Memory B cell (primary cell): ENCODE results near the gene TBKBP1.

Experiments used
- ATAC-seq: fragments of 150-1000 bp; cut with Tn5 transposase; 2 replicates; pipeline ENCODE4 v1.10.0; 2021; ENCODE audit warnings: low read depth, mild to moderate bottlenecking, moderate library complexity
- DNase-seq, 2 donors: peaks; one replicate each; pipeline ENCODE4 v3.0.0; 2022; ENCODE audit warnings: low spot score in 2 of 2
- H3K27ac Mint-ChIP-seq: one replicate; pipeline ENCODE4 v1.8.0; 2022; ENCODE audit warnings: mild to moderate bottlenecking, moderate library complexity, mixed read lengths
- H3K27me3 Mint-ChIP-seq: one replicate; pipeline ENCODE4 v1.8.0; 2022; ENCODE audit warnings: mixed read lengths
- H3K36me3 Mint-ChIP-seq: one replicate; pipeline ENCODE4 v1.8.0; 2022; ENCODE audit warnings: mild to moderate bottlenecking, mixed read lengths
- H3K4me1 Mint-ChIP-seq: one replicate; pipeline ENCODE4 v1.8.0; 2022; ENCODE audit warnings: mixed read lengths
- H3K4me3 Mint-ChIP-seq: one replicate; pipeline ENCODE4 v1.8.0; 2022; ENCODE audit warnings: mild to moderate bottlenecking, moderate library complexity, mixed read lengths
- H3K9me3 Mint-ChIP-seq: one replicate; pipeline ENCODE4 v1.8.0; 2022; ENCODE audit warnings: mixed read lengths

The TBKBP1 gene

GRCh38 chr17:47699536-47699840 lies 5.5 kb downstream of the TBKBP1 start:
- H3K4me1 Mint-ChIP-seq = peaks cover 37% of the 10 kb centered on the region
- no peak overlapping the region for H3K27ac Mint-ChIP-seq
- ATAC-seq (no peak), DNase-seq (no peak)
- H3K4me3 Mint-ChIP-seq = no peak overlapping the region
- H3K27me3 Mint-ChIP-seq = no peaks in the 10 kb centered on the region
- H3K9me3 Mint-ChIP-seq = no peaks in the 10 kb centered on the region
- H3K36me3 Mint-ChIP-seq = no peaks in the 10 kb centered on the region

GRCh38 chr17:47700471-47701449 lies 6.8 kb downstream of the TBKBP1 start:
- H3K9me3 Mint-ChIP-seq = no peaks in the 10 kb centered on the region
- H3K4me1 Mint-ChIP-seq = peaks cover 44% of the 10 kb centered on the region
- H3K27me3 Mint-ChIP-seq = no peaks in the 10 kb centered on the region
- DNase-seq (no peak), ATAC-seq (no peak)
- no peak overlapping the region for H3K27ac Mint-ChIP-seq
- no peak overlapping the region for H3K4me3 Mint-ChIP-seq
- H3K36me3 Mint-ChIP-seq = no peaks in the 10 kb centered on the region

- Mint-ChIP-seq H3K27ac (peak overlapping the region; percentile 26), H3K27me3 (no peaks in the 10 kb centered on the region), H3K9me3 (no peaks in the 10 kb centered on the region), H3K36me3 (no peaks in the 10 kb centered on the region), H3K4me3 (no peak overlapping the region), H3K4me1 (peaks cover 53% of the 10 kb centered on the region)
- ATAC-seq (no peak), DNase-seq (no peak)
These were observed 7.6 kb downstream of the TBKBP1 start for GRCh38 chr17:47701608-47702007.

- no peak for ATAC-seq
- Mint-ChIP-seq H3K36me3 (no peaks in the 10 kb centered on the region), H3K27ac (no peak overlapping the region), H3K4me3 (no peak overlapping the region), H3K9me3 (no peaks in the 10 kb centered on the region), H3K27me3 (no peaks in the 10 kb centered on the region), H3K4me1 (peaks cover 52% of the 10 kb centered on the region)
- DNase-seq = no peak
These were observed 8.5 kb downstream of the TBKBP1 start for GRCh38 chr17:47702391-47702995.

- Mint-ChIP-seq H3K9me3 (no peaks in the 10 kb centered on the region), H3K27me3 (no peaks in the 10 kb centered on the region), H3K36me3 (no peaks in the 10 kb centered on the region), H3K27ac (peak overlapping the region; percentile 37), H3K4me3 (peak overlapping the region; percentile 68), H3K4me1 (peaks cover 52% of the 10 kb centered on the region)
- ATAC-seq = peak; percentile 54
- no peak for DNase-seq
These were observed 9.2 kb downstream of the TBKBP1 start for GRCh38 chr17:47703191-47703591.

GRCh38 chr17:47703671-47704070 lies 9.7 kb downstream of the TBKBP1 start:
- Mint-ChIP-seq H3K4me1 (peaks cover 51% of the 10 kb centered on the region), H3K27ac (peak overlapping the region; percentile 37), H3K4me3 (peak overlapping the region; percentile 68), H3K27me3 (no peaks in the 10 kb centered on the region), H3K36me3 (no peaks in the 10 kb centered on the region), H3K9me3 (no peaks in the 10 kb centered on the region)
- ATAC-seq (peak; percentile 9), DNase-seq (no peak)

- peaks cover 47% of the 10 kb centered on the region for H3K4me1 Mint-ChIP-seq
- H3K4me3 Mint-ChIP-seq = peak overlapping the region; percentile 68
- no peaks in the 10 kb centered on the region for H3K27me3 Mint-ChIP-seq
- no peaks in the 10 kb centered on the region for H3K36me3 Mint-ChIP-seq
- peak; percentile 53 for ATAC-seq
- no peaks in the 10 kb centered on the region for H3K9me3 Mint-ChIP-seq
- no peak for DNase-seq
- peak overlapping the region; percentile 37 for H3K27ac Mint-ChIP-seq
These were observed 10.2 kb downstream of the TBKBP1 start for GRCh38 chr17:47704116-47704515.

GRCh38 chr17:47704736-47705135 lies 10.8 kb downstream of the TBKBP1 start:
- no peaks in the 10 kb centered on the region for H3K9me3 Mint-ChIP-seq

GRCh38 chr17:47705536-47706530 lies 11.9 kb downstream of the TBKBP1 start:
- no peak for ATAC-seq
- no peak overlapping the region for H3K4me3 Mint-ChIP-seq
- H3K9me3 Mint-ChIP-seq = no peaks in the 10 kb centered on the region
- H3K36me3 Mint-ChIP-seq = peaks cover 6% of the 10 kb centered on the region
- H3K4me1 Mint-ChIP-seq = peaks cover 47% of the 10 kb centered on the region
- DNase-seq = no peak
- H3K27me3 Mint-ChIP-seq = peaks cover 2% of the 10 kb centered on the region
- peak overlapping the region; percentile 8 for H3K27ac Mint-ChIP-seq

More at GRCh38 chr17:47704736-47705135, 10.8 kb downstream of the TBKBP1 start:
- ATAC-seq (no peak), DNase-seq (no peak)
- H3K4me3 Mint-ChIP-seq = peak overlapping the region; percentile 68
- peaks cover 47% of the 10 kb centered on the region for H3K4me1 Mint-ChIP-seq
- peaks cover 2% of the 10 kb centered on the region for H3K36me3 Mint-ChIP-seq
- H3K27me3 Mint-ChIP-seq = no peaks in the 10 kb centered on the region
- no peak overlapping the region for H3K27ac Mint-ChIP-seq

GRCh38 chr17:47707056-47707804 lies 13.3 kb downstream of the TBKBP1 start:
- Mint-ChIP-seq H3K36me3 (peaks cover 6% of the 10 kb centered on the region), H3K4me3 (no peak overlapping the region), H3K27me3 (peaks cover 2% of the 10 kb centered on the region), H3K9me3 (no peaks in the 10 kb centered on the region), H3K4me1 (peaks cover 42% of the 10 kb centered on the region), H3K27ac (peak overlapping the region; percentile 45)
- ATAC-seq (no peak), DNase-seq (no peak)

GRCh38 chr17:47707884-47708283 lies 13.9 kb downstream of the TBKBP1 start:
- no peaks in the 10 kb centered on the region for H3K9me3 Mint-ChIP-seq
- DNase-seq = no peak
- H3K4me3 Mint-ChIP-seq = no peak overlapping the region
- no peak overlapping the region for H3K27ac Mint-ChIP-seq
- ATAC-seq = no peak
- H3K27me3 Mint-ChIP-seq = peaks cover 2% of the 10 kb centered on the region
- peaks cover 6% of the 10 kb centered on the region for H3K36me3 Mint-ChIP-seq
- H3K4me1 Mint-ChIP-seq = peaks cover 41% of the 10 kb centered on the region

GRCh38 chr17:47708312-47708863 lies 14.4 kb downstream of the TBKBP1 start:
- Mint-ChIP-seq H3K4me1 (peaks cover 43% of the 10 kb centered on the region), H3K36me3 (peaks cover 6% of the 10 kb centered on the region), H3K27me3 (peaks cover 2% of the 10 kb centered on the region), H3K4me3 (no peak overlapping the region), H3K9me3 (no peaks in the 10 kb centered on the region), H3K27ac (no peak overlapping the region)
- no peak for ATAC-seq
- DNase-seq = no peak
